Measurements from ENCODE around the gene GPBP1L1. TPM values are rescaled to one million over a fixed set of nuclear protein-coding genes. Genes with fewer than 3 reads are reported as not detected.
A peak's percentile ranks its signal among the peaks of the same experiment; 100 is the strongest.
"Not testable (repeated sequence)": the region's sequence is repeated elsewhere in the genome, so short reads cannot be mapped to it uniquely, and the experiment has no call there.

The GPBP1L1 gene
- total RNA-seq, 1 donor from 2014 or later: 122 TPM

DNA sequence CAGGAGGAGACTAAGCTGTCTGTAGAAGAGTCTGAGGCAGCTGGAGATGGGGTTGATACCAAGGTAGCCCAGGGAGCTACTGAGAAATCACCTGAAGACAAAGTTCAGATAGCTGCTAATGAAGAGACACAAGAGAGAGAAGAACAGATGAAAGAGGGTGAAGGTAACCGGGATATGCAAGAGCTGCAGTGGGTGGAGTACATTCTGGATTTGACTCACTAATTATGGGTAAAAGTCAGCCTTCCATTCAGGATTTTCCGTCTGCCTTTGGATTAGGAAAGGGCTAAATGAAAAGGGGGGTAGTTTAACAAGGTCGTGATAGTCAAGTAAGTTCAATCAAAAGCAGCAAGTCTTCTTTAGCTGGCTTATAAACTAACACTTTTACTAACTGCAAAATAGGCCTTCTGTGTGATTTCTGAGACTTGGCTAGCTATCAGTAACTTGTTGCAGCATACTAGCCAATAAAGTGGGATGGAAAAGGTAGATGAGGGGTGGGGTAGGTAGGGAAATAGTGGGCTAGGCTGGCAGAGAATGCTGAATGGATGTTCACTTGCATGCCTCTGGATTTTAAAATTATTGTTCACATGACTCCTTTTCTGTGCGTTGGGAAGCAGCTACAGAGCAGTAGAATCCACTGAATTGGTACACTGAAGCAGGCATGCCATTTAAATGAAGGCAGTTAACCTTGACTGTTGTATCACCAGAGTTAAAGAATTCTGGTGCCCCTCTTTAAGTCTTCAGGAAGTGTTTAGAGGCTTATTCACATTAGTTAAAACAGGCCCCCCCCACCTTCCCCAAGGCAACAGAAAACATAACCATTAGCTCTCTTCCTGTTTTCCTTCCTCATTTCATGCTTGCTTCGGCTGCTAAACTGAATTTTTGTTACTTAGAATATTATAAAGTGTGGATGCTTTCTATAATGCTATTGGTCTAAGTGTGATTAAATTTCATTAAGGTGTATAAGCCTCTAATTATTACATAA is 77.9 kb downstream of the GPBP1L1 start:
- Mint-ChIP-seq H3K4me3 (no peak overlapping the region), H3K9me3 (no peaks in the 10 kb centered on the region), H3K27ac (no peak overlapping the region), H3K27me3 (ENCODE audit: low read depth) (no peaks in the 10 kb centered on the region), H3K36me3 (peaks cover 45% of the 10 kb centered on the region), H3K4me1 (no peaks in the 10 kb centered on the region)
- TF ChIP-seq, protein P1, sequence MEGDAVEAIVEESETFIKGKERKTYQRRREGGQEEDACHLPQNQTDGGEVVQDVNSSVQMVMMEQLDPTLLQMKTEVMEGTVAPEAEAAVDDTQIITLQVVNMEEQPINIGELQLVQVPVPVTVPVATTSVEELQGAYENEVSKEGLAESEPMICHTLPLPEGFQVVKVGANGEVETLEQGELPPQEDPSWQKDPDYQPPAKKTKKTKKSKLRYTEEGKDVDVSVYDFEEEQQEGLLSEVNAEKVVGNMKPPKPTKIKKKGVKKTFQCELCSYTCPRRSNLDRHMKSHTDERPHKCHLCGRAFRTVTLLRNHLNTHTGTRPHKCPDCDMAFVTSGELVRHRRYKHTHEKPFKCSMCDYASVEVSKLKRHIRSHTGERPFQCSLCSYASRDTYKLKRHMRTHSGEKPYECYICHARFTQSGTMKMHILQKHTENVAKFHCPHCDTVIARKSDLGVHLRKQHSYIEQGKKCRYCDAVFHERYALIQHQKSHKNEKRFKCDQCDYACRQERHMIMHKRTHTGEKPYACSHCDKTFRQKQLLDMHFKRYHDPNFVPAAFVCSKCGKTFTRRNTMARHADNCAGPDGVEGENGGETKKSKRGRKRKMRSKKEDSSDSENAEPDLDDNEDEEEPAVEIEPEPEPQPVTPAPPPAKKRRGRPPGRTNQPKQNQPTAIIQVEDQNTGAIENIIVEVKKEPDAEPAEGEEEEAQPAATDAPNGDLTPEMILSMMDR (IDR thresholded peaks at IDR 0.05; ENCODE audit: unreplicated experiment): no peak
- no peak for DNase-seq (ENCODE audit: low spot score in 2 of 2, unreplicated experiment in 2 of 2)

DNA sequence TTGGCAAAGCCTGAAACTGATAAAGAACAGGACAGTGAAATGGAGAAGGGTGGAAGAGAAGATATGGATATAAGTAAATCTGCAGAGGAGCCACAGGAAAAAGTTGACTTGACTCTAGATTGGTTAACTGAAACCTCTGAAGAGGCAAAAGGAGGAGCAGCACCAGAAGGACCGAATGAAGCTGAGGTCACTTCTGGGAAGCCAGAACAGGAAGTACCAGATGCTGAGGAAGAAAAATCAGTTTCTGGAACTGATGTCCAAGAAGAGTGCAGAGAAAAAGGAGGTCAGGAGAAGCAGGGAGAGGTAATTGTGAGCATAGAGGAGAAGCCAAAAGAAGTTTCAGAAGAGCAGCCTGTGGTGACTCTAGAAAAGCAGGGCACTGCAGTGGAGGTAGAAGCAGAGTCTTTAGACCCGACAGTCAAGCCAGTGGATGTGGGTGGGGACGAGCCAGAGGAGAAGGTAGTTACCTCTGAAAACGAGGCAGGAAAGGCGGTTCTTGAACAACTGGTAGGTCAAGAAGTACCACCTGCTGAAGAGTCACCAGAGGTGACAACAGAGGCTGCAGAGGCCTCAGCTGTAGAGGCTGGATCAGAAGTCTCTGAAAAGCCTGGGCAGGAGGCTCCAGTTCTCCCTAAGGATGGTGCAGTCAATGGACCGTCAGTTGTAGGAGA is 78.8 kb downstream of the GPBP1L1 start:
- TF ChIP-seq, protein P1 (IDR thresholded peaks at IDR 0.05; ENCODE audit: unreplicated experiment): no peak
- peaks cover 42% of the 10 kb centered on the region for H3K36me3 Mint-ChIP-seq
- no peak for DNase-seq (ENCODE audit: low spot score in 2 of 2, unreplicated experiment in 2 of 2)
- H3K4me3 Mint-ChIP-seq: no peak overlapping the region
- H3K27me3 Mint-ChIP-seq (ENCODE audit: low read depth): no peaks in the 10 kb centered on the region
- H3K27ac Mint-ChIP-seq: no peak overlapping the region
- no peaks in the 10 kb centered on the region for H3K9me3 Mint-ChIP-seq
- no peaks in the 10 kb centered on the region for H3K4me1 Mint-ChIP-seq

DNA sequence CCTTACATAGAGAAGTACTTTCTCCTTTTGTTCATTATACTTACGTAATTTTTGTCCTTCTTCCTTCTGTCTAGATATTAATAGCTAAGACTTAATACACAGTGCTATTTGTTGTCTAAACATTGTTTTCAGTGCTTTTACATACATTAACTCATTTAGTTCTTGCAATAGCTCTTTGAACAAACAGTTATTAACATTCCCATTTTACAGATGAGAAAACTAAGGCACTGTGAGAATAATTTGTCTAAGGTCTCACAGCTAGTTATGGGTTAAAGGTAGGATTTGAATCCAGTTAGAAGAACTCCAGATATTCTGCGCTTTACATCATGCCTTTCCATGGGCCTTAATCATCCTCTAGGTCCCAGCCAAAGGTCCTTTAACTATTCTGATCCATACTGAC is 82.1 kb downstream of the GPBP1L1 start:
- no peak overlapping the region for H3K27ac Mint-ChIP-seq
- peaks cover 3% of the 10 kb centered on the region for H3K4me1 Mint-ChIP-seq
- DNase-seq (ENCODE audit: low spot score in 2 of 2, unreplicated experiment in 2 of 2): no peak
- no peaks in the 10 kb centered on the region for H3K9me3 Mint-ChIP-seq
- H3K27me3 Mint-ChIP-seq (ENCODE audit: low read depth): no peaks in the 10 kb centered on the region
- no peak overlapping the region for H3K4me3 Mint-ChIP-seq
- TF ChIP-seq, protein P1 (IDR thresholded peaks at IDR 0.05; ENCODE audit: unreplicated experiment): no peak
- H3K36me3 Mint-ChIP-seq: peaks cover 30% of the 10 kb centered on the region

DNA sequence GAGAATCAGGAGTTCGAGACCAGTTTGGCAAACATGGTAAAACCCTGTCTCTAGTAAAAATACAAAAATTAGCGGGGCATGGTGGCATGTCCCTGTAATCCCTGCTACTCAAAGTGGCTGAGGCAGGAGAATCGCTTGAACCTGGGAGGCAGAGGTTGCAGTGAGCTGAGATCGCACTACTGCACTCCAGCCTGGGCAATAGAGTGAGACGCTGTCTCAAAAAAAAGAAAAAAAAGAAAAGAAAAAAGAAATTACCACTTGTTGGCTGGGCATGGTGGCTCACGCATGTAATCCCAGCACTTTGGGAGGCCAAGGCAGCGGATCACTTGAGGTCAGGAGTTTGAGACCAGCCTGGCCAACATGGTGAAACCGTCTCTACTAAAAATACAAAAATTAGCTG is 89.6 kb downstream of the GPBP1L1 start:
- H3K9me3 Mint-ChIP-seq; H3K27ac Mint-ChIP-seq; H3K4me3 Mint-ChIP-seq; H3K27me3 Mint-ChIP-seq (ENCODE audit: low read depth); H3K4me1 Mint-ChIP-seq; DNase-seq (ENCODE audit: low spot score in 2 of 2, unreplicated experiment in 2 of 2): not testable (repeated sequence)
- peaks cover 18% of the 10 kb centered on the region for H3K36me3 Mint-ChIP-seq

DNA sequence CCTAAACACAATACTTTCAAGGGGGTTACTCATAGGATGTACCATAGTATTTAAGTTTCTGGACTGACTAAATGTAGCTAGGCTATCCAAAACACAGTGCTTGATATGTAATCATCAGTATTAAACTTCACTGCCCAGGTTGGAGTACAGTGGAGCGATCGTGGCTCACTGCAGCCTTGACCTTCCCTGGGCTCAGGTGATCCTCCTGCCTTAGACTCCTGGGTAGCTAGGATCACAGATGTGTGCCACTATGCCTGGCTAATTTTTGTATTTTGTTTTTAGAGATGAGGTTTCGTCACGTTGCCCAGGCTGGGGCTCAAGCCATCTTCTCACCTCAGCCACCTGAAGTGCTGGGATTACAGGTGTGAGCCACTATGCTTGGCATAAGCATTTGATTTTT is 91.9 kb downstream of the GPBP1L1 start:
- H3K27ac Mint-ChIP-seq: peak overlapping the region; percentile 30
- no peak for DNase-seq (ENCODE audit: low spot score in 2 of 2, unreplicated experiment in 2 of 2)
- no peaks in the 10 kb centered on the region for H3K27me3 Mint-ChIP-seq (ENCODE audit: low read depth)
- peaks cover 22% of the 10 kb centered on the region for H3K36me3 Mint-ChIP-seq
- H3K4me1 Mint-ChIP-seq: no peaks in the 10 kb centered on the region
- no peak overlapping the region for H3K4me3 Mint-ChIP-seq
- TF ChIP-seq, protein P1 (IDR thresholded peaks at IDR 0.05; ENCODE audit: unreplicated experiment): no peak
- H3K9me3 Mint-ChIP-seq: no peaks in the 10 kb centered on the region

DNA sequence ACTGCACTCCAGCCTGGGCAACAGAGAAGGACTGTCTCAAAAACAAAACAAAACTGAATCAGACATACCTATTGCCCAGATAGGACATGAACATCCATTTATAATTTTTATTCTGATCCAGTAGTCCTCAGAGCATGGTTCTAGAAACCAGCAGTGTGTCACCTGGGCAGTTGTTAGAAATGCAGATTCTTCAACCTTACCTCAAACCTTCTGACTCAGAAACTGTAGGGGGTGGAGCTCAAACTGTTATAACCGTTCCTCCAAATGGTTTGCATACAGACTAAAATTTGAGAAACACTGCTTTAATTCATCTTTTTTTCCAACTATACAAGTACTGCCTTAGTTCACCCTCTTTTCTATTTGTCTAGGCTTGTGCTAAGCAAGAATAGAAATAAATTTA is 96.5 kb downstream of the GPBP1L1 start:
- no peaks in the 10 kb centered on the region for H3K27me3 Mint-ChIP-seq (ENCODE audit: low read depth)
- DNase-seq (ENCODE audit: low spot score in 2 of 2, unreplicated experiment in 2 of 2): no peak
- H3K36me3 Mint-ChIP-seq: peaks cover 13% of the 10 kb centered on the region
- no peak overlapping the region for H3K4me3 Mint-ChIP-seq
- TF ChIP-seq, protein P1 (IDR thresholded peaks at IDR 0.05; ENCODE audit: unreplicated experiment): no peak
- H3K9me3 Mint-ChIP-seq: no peaks in the 10 kb centered on the region
- peaks cover 16% of the 10 kb centered on the region for H3K4me1 Mint-ChIP-seq
- H3K27ac Mint-ChIP-seq: no peak overlapping the region
